CD14-positive monocyte (primary cell): ENCODE measurements around the gene IGFN1. TPM values are rescaled to one million over a fixed set of nuclear protein-coding genes. Genes with fewer than 3 reads are reported as not detected.

Experiments used
- DNase-seq, 3 donors: peaks; one replicate each; pipeline ENCODE4 v3.0.0-alpha.2; 2011 to 2022
- H2AFZ ChIP-seq: 2 replicates; pipeline ENCODE4 v1.6.0; 2012; ENCODE audit warnings: mild to moderate bottlenecking, low read depth, low read length, inconsistent platforms; ENCODE audit not compliant: insufficient read depth, poor library complexity, severe bottlenecking
- H3K27ac ChIP-seq, 2 donors: 1 replicate in 1 of 2; 2 replicates in 1 of 2; pipeline ENCODE4 v1.5.1; 2012 to 2013; ENCODE audit warnings: low read length in 2 of 2, control low read depth in 1 of 2, inconsistent platforms in 1 of 2, low read depth in 1 of 2, mild to moderate bottlenecking in 1 of 2
- H3K27me3 ChIP-seq, 2 donors: one replicate each; pipeline versions ENCODE4 v1.6.0 to v1.6.1; 2011 to 2013; ENCODE audit warnings: low read length in 2 of 2; ENCODE audit not compliant: control insufficient read depth in 2 of 2, insufficient read depth in 2 of 2
- H3K36me3 ChIP-seq, 2 donors: replicated peaks in 1 of 2; 1 replicate in 1 of 2; 2 replicates in 1 of 2; pipeline versions ENCODE4 v1.5.1 to v1.6.1; 2012 to 2013; ENCODE audit warnings: low read length in 2 of 2, control low read depth in 1 of 2, inconsistent platforms in 1 of 2, mild to moderate bottlenecking in 1 of 2; ENCODE audit not compliant: insufficient read depth in 2 of 2, control insufficient read depth in 1 of 2
- H3K4me1 ChIP-seq, 2 donors: 1 replicate in 1 of 2; 2 replicates in 1 of 2; pipeline versions ENCODE4 v1.5.1 to v1.6.1; 2012 to 2013; ENCODE audit warnings: low read length in 2 of 2, control low read depth in 1 of 2, inconsistent platforms in 1 of 2, mild to moderate bottlenecking in 1 of 2, moderate library complexity in 1 of 2; ENCODE audit not compliant: insufficient read depth in 2 of 2, control insufficient read depth in 1 of 2
- H3K4me2 ChIP-seq: replicated peaks from 2 replicates; pipeline ENCODE3; 2012; ENCODE audit warnings: low read length, moderate library complexity, mild to moderate bottlenecking; ENCODE audit not compliant: poor library complexity, severe bottlenecking; ENCODE audit errors: extremely low read depth
- H3K4me3 ChIP-seq, 3 experiments: fragments of 200-600 bp in 1 of 3; sonication (generic) in 1 of 3; replicated peaks in 1 of 3; 1 replicate in 2 of 3; 2 replicates in 1 of 3; pipeline ENCODE4 v1.5.1; 2011 to 2013; ENCODE audit warnings: low read length in 3 of 3, mild to moderate bottlenecking in 3 of 3, control low read depth in 2 of 3, low read depth in 2 of 3, inconsistent platforms in 1 of 3, moderate library complexity in 1 of 3
- H3K79me2 ChIP-seq: 2 replicates; pipeline ENCODE4 v1.6.0; 2012; ENCODE audit warnings: mild to moderate bottlenecking, control low read depth, inconsistent platforms, low read length, moderate library complexity; ENCODE audit not compliant: insufficient read depth
- H3K9ac ChIP-seq: 2 replicates; pipeline ENCODE4 v1.6.0; 2017; ENCODE audit warnings: low read length, mild to moderate bottlenecking; ENCODE audit not compliant: insufficient read depth, poor library complexity, severe bottlenecking
- H3K9me3 ChIP-seq, 2 donors: replicated peaks in 1 of 2; 1 replicate in 1 of 2; 2 replicates in 1 of 2; pipeline versions ENCODE4 v1.5.1 to v1.6.1; 2012 to 2013; ENCODE audit warnings: low read length in 2 of 2, control low read depth in 1 of 2; ENCODE audit not compliant: control insufficient read depth in 1 of 2, insufficient read depth in 1 of 2
- H4K20me1 ChIP-seq: 2 replicates; pipeline ENCODE4 v1.6.0; 2012; ENCODE audit warnings: mild to moderate bottlenecking, low read length, control low read depth, moderate library complexity; ENCODE audit not compliant: insufficient read depth
- H3K27ac Mint-ChIP-seq, 7 donors: one replicate each; pipeline ENCODE4 v1.8.0; 2020; ENCODE audit warnings: mild to moderate bottlenecking in 7 of 7, mixed read lengths in 7 of 7, moderate library complexity in 6 of 7, inconsistent platforms in 2 of 7
- H3K27me3 Mint-ChIP-seq, 3 donors: one replicate each; pipeline ENCODE4 v1.8.0; 2021 to 2022; ENCODE audit warnings: low read depth in 3 of 3, mild to moderate bottlenecking in 3 of 3, mixed read lengths in 3 of 3, moderate library complexity in 3 of 3, inconsistent platforms in 1 of 3
- H3K36me3 Mint-ChIP-seq, 2 donors: one replicate each; pipeline ENCODE4 v1.8.0; 2020; ENCODE audit warnings: mixed read lengths in 2 of 2, inconsistent platforms in 1 of 2, mild to moderate bottlenecking in 1 of 2
- H3K4me1 Mint-ChIP-seq: one replicate; pipeline ENCODE4 v1.8.0; 2020; ENCODE audit warnings: mild to moderate bottlenecking, mixed read lengths
- H3K4me3 Mint-ChIP-seq, 2 donors: one replicate each; pipeline ENCODE4 v1.8.0; 2020; ENCODE audit warnings: mild to moderate bottlenecking in 2 of 2, mixed read lengths in 2 of 2, moderate library complexity in 1 of 2
- H3K9me3 Mint-ChIP-seq, 7 donors: one replicate each; pipeline ENCODE4 v1.8.0; 2020 to 2022; ENCODE audit warnings: mixed read lengths in 7 of 7, mild to moderate bottlenecking in 6 of 7, moderate library complexity in 6 of 7, inconsistent platforms in 2 of 7
- CTCF ChIP-seq: fragments of 200-600 bp; IDR thresholded peaks from one replicate; pipeline ENCODE4 v1.8.0; 2022; ENCODE audit warnings: antibody characterized with exemption, mild to moderate bottlenecking
- whole genome bisulfite sequencing: methylation state at CpG from one replicate; pipeline ENCODE4 v1.1.5; 2013; ENCODE audit warnings: missing lambda C conversion rate; ENCODE audit not compliant: insufficient coverage; 5-methylcytosine and 5-hydroxymethylcytosine counted together
- intact Hi-C, 2 donors: fragments of 100-400 bp; cut with micrococcal nuclease; formaldehyde crosslinking; loops; one replicate each; pipeline versions ENCODE4 v1.15.0 to v1.15.1; 2023
- polyA plus RNA-seq, 3 donors: library from polyadenylated mRNA; depleted of rRNA in 1 of 3; unstranded in 2 of 3; stranded (reverse) in 1 of 3; fragments of 300-500 nt in 2 of 3; fragments of >200 nt in 1 of 3; fragmentation: Illumina TruSeq in 2 of 3; gene quantifications; 1 replicate in 2 of 3; 2 replicates in 1 of 3; pipeline ENCODE4 v1.2.3, GENCODE V29; 2012 to 2021

IGFN1 gene
- polyA plus RNA-seq, 3 donors = not detected

- Mint-ChIP-seq H3K4me1 (peaks cover 10% of the 10 kb centered on the region), H3K27ac (no peak overlapping the region), H3K9me3 (peaks cover 0 to 2% (median 0%) of the 10 kb centered on the region in 7 donors), H3K27me3 (peaks cover 5 to 17% (median 12%) of the 10 kb centered on the region in 3 donors), H3K4me3 (peak overlapping the region in 1 of 2 donors; percentile 9), H3K36me3 (peaks cover 2 to 3% of the 10 kb centered on the region in 2 donors)
- Histone ChIP-seq H3K4me3 (no peak overlapping the region), H2AFZ (no peak overlapping the region), H3K36me3 (no peaks in the 10 kb centered on the region), H3K9me3 (no peaks in the 10 kb centered on the region), H3K27me3 (peaks cover 2 to 9% of the 10 kb centered on the region in 2 donors), H3K79me2 (no peaks in the 10 kb centered on the region), H3K4me2 (no peak overlapping the region), H3K9ac (no peak overlapping the region), H4K20me1 (no peaks in the 10 kb centered on the region), H3K4me1 (peaks cover 9 to 10% of the 10 kb centered on the region in 2 donors), H3K27ac (no peak overlapping the region)
- no peak for TF ChIP-seq CTCF
- no peak for DNase-seq
- WGBS = 100% methylated on average over 1 of the region's 13 CpGs
- intact Hi-C loops = no loop called here
Observed at GRCh38 chr1:201167041-201167991, 23.3 kb upstream of the IGFN1 start.

- Histone ChIP-seq H3K27ac (no peak overlapping the region), H4K20me1 (no peaks in the 10 kb centered on the region), H3K4me2 (no peak overlapping the region), H3K4me1 (peaks cover 9 to 10% of the 10 kb centered on the region in 2 donors), H3K9ac (no peak overlapping the region), H2AFZ (no peak overlapping the region), H3K9me3 (peaks cover 0 to 6% of the 10 kb centered on the region in 2 donors), H3K27me3 (peaks cover 2 to 9% of the 10 kb centered on the region in 2 donors), H3K4me3 (no peak overlapping the region), H3K79me2 (no peaks in the 10 kb centered on the region), H3K36me3 (no peaks in the 10 kb centered on the region)
- 100% methylated on average over 1 of the region's 3 CpGs for WGBS
- no peak for DNase-seq
- Mint-ChIP-seq H3K9me3 (peaks cover 0 to 7% (median 4%) of the 10 kb centered on the region in 7 donors), H3K4me3 (peak overlapping the region in 1 of 2 donors; percentile 51), H3K4me1 (peaks cover 16% of the 10 kb centered on the region), H3K27ac (no peak overlapping the region), H3K27me3 (peaks cover 6 to 21% (median 11%) of the 10 kb centered on the region in 3 donors), H3K36me3 (peaks cover 2 to 6% of the 10 kb centered on the region in 2 donors)
- no peak for TF ChIP-seq CTCF
- intact Hi-C loops = no loop called here
Observed at GRCh38 chr1:201169203-201169602, 21.4 kb upstream of the IGFN1 start.
